Natural killer cell (primary cell): ENCODE results near the gene CDC45. TPM values are rescaled to one million over a fixed set of nuclear protein-coding genes. Genes with fewer than 3 reads are reported as not detected.
A peak's percentile ranks its signal among the peaks of the same experiment; 100 is the strongest.

Experiments used
- ATAC-seq, 3 donors: fragments of 150-1000 bp in 2 of 3; fragments of 200-7000 bp in 1 of 3; cut with Tn5 transposase; 1 replicate in 1 of 3; 2 replicates in 2 of 3; pipeline ENCODE4 v1.10.0; 2021; ENCODE audit warnings: mild to moderate bottlenecking in 2 of 3, moderate library complexity in 2 of 3
- DNase-seq, 2 donors: peaks; one replicate each; pipeline versions ENCODE4 v3.0.0 to v3.0.0-alpha.2; 2013 to 2021; ENCODE audit warnings: mixed read lengths in 1 of 2
- H3K27ac ChIP-seq: one replicate; pipeline ENCODE4 v1.5.1; 2013; ENCODE audit warnings: mild to moderate bottlenecking, low read length
- H3K27me3 ChIP-seq: one replicate; pipeline ENCODE4 v1.6.1; 2013; ENCODE audit warnings: low read length; ENCODE audit not compliant: control insufficient read depth, insufficient read depth
- H3K36me3 ChIP-seq: one replicate; pipeline ENCODE4 v1.6.1; 2013; ENCODE audit warnings: low read length; ENCODE audit not compliant: control insufficient read depth, insufficient read depth
- H3K4me1 ChIP-seq: one replicate; pipeline ENCODE4 v1.6.1; 2013; ENCODE audit warnings: low read length; ENCODE audit not compliant: control insufficient read depth, insufficient read depth
- H3K4me3 ChIP-seq: one replicate; pipeline ENCODE4 v1.5.1; 2013; ENCODE audit warnings: low read length
- H3K9me3 ChIP-seq: one replicate; pipeline ENCODE4 v1.6.1; 2013; ENCODE audit warnings: low read length; ENCODE audit not compliant: control insufficient read depth, insufficient read depth
- H3K27ac Mint-ChIP-seq, 2 donors: one replicate each; pipeline ENCODE4 v1.8.0; 2022; ENCODE audit warnings: mild to moderate bottlenecking in 2 of 2, mixed read lengths in 2 of 2, moderate library complexity in 1 of 2
- H3K27me3 Mint-ChIP-seq, 2 donors: one replicate each; pipeline ENCODE4 v1.8.0; 2022; ENCODE audit warnings: low read depth in 2 of 2, mixed read lengths in 2 of 2
- H3K36me3 Mint-ChIP-seq: one replicate; pipeline ENCODE4 v1.8.0; 2022; ENCODE audit warnings: mixed read lengths
- H3K4me1 Mint-ChIP-seq, 2 donors: one replicate each; pipeline ENCODE4 v1.8.0; 2022; ENCODE audit warnings: mixed read lengths in 2 of 2
- H3K4me3 Mint-ChIP-seq: one replicate; pipeline ENCODE4 v1.8.0; 2022; ENCODE audit warnings: mild to moderate bottlenecking, moderate library complexity, mixed read lengths
- H3K9me3 Mint-ChIP-seq, 2 donors: one replicate each; pipeline ENCODE4 v1.8.0; 2022; ENCODE audit warnings: mixed read lengths in 2 of 2
- WGBS: methylation state at CpG from one replicate; pipeline ENCODE4 v1.1.7; 2013; ENCODE audit warnings: missing lambda C conversion rate; ENCODE audit not compliant: insufficient coverage; 5-methylcytosine and 5-hydroxymethylcytosine counted together
- intact Hi-C: fragments of 100-400 bp; cut with micrococcal nuclease; formaldehyde crosslinking; loops from one replicate; pipeline ENCODE4 v1.14.2; 2022
- total RNA-seq, 4 donors: library from RNA; stranded (reverse); fragments of 120-200 nt in 1 of 4; gene quantifications; one replicate each; pipeline versions ENCODE4 v1.2.3 to v1.2.4, GENCODE V29; 2013 to 2022
- TF ChIP-seq, protein P1 (sequence below): fragments of 200-600 bp; IDR thresholded peaks from one replicate; pipeline ENCODE4 v1.8.0; 2022; ENCODE audit warnings: antibody characterized with exemption

CDC45 gene
- total RNA-seq, 3 donors from 2014 or later (not counting 1 experiment from before 2014, with no cell fraction given), result 1.6 to 4.8 (median 3.3) TPM

DNA sequence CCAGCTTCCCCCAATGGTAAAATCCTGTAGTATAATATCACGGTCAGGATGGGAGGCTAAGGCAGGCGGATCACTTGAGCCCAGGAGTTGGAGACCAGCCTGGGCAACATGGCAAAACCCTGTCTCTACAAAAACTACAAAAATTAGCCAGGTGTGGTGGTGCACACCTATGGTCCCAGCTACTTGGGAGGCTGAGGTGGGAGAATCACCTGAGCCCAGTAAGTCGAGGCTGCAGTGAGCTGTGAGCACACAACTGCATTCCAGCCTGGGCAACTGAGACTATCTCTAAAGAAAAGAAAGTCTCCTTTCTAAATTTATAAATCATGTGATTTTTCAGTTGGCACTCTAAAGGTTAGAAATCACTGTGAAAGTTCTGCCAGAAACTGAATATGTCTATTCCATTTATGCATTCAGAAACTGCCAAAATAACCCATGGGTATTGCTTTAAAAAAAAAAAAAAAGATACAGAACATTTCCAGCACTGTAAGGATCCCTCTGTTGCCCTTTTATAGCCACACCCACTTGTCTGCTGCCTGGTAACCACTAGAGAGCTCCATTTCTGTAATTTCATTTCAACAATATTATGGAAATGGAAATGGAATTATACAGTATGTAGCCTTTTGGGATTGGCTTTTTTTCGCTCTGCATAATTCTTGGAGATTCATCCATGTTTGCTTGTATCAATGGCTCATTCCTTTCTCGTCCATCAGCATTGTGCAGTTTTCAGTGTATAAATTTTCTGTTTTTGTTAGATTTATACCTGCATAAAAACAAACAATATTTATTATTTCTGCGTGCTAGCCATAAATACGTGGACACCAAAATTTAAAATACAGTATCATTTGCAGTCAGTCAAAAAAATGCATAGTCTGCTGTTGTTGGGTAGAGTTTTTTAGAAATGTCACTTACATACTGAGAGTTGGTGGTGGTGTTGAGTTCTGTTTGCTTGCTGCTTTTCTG, 9.4 kb downstream of the CDC45 start:
- 96% methylated on average over 6 of the region's 7 CpGs for WGBS
- Mint-ChIP-seq H3K27ac (no peak overlapping the region), H3K36me3 (no peaks in the 10 kb centered on the region), H3K4me3 (no peak overlapping the region), H3K9me3 (no peaks in the 10 kb centered on the region), H3K27me3 (no peaks in the 10 kb centered on the region), H3K4me1 (no peaks in the 10 kb centered on the region)
- ATAC-seq (no peak), DNase-seq (peak in 1 of 2 donors; percentile 31)
- no peak overlapping the region for H3K4me3 ChIP-seq
- TF ChIP-seq, protein P1, sequence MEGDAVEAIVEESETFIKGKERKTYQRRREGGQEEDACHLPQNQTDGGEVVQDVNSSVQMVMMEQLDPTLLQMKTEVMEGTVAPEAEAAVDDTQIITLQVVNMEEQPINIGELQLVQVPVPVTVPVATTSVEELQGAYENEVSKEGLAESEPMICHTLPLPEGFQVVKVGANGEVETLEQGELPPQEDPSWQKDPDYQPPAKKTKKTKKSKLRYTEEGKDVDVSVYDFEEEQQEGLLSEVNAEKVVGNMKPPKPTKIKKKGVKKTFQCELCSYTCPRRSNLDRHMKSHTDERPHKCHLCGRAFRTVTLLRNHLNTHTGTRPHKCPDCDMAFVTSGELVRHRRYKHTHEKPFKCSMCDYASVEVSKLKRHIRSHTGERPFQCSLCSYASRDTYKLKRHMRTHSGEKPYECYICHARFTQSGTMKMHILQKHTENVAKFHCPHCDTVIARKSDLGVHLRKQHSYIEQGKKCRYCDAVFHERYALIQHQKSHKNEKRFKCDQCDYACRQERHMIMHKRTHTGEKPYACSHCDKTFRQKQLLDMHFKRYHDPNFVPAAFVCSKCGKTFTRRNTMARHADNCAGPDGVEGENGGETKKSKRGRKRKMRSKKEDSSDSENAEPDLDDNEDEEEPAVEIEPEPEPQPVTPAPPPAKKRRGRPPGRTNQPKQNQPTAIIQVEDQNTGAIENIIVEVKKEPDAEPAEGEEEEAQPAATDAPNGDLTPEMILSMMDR, result no peak
- no peaks in the 10 kb centered on the region for H3K36me3 ChIP-seq
- no peaks in the 10 kb centered on the region for H3K9me3 ChIP-seq
- H3K4me1 ChIP-seq, result no peaks in the 10 kb centered on the region
- H3K27ac ChIP-seq, result no peak overlapping the region
- H3K27me3 ChIP-seq, result no peaks in the 10 kb centered on the region
- intact Hi-C loops, result no loop called here

DNA sequence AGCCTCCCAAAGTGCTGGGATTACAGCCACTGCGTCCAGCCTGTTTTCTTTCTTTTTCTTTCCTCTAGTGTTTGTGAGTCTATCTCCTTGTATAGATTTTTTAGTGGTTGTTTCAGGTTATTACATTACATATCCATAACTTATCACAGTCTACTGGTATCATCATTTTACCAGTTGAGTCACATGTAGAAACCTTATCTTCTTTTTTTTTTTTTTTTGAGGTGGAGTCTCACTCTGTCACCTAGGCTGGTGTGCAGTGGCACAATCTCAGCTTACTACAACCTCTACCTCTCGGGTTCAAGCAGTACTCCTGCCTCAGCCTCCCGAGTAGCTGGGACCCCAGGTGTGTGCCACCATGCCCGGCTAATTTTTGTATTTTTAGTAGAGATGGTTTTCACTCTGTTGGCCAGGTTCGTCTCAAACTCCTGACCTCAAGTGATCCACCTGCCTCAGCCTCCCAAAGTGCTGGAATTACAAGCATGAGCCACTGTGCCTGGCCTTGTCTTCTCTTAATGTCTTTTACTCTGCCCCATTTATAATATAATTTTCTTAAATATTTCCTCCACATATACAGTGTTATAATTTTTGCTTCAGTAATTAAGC, 11.0 kb downstream of the CDC45 start:
- no peaks in the 10 kb centered on the region for H3K27me3 ChIP-seq
- TF ChIP-seq, protein P1, result no peak
- ATAC-seq (no peak), DNase-seq (no peak)
- H3K9me3 ChIP-seq, result no peaks in the 10 kb centered on the region
- Mint-ChIP-seq H3K9me3 (no peaks in the 10 kb centered on the region), H3K4me3 (no peak overlapping the region), H3K27me3 (no peaks in the 10 kb centered on the region), H3K27ac (no peak overlapping the region), H3K4me1 (no peaks in the 10 kb centered on the region), H3K36me3 (no peaks in the 10 kb centered on the region)
- intact Hi-C loops, result no loop called here
- no peak overlapping the region for H3K4me3 ChIP-seq
- no peak overlapping the region for H3K27ac ChIP-seq
- H3K4me1 ChIP-seq, result no peaks in the 10 kb centered on the region
- H3K36me3 ChIP-seq, result no peaks in the 10 kb centered on the region
- WGBS, result 86% methylated on average over 2 of the region's 5 CpGs

DNA sequence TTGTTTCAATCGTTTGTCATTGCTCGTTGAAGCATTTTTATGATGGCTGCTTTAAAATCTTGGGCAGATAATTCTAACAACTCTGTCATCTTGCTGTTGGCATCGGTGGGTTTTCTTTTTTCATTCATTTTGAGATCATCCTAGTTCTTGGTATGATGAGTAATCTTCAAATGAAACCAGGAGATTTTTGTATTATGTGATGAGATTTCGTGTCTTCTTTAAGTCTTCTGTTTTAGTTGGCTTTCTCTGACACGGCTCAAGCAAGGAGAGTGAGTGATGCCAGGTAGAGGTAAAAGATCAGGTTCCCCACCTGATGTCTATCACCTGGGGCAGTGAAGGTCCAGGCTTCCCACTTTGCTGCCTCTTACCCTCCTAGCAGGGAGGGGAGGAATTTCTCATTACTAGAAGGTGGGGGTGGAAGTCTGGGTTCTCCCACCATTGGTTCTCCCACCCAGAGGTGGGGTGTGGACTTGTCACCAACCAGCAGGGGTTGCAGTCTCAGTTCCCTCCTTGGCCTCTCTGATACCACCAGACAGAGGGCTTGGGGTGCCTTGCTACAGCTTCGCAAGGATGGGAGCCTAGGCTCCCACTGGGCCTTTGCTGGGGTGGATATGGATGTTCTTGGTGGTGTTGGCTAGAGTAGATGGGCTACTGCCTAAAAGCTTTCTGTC, 12.9 kb downstream of the CDC45 start:
- TF ChIP-seq, protein P1, result no peak
- Histone ChIP-seq H3K36me3 (no peaks in the 10 kb centered on the region), H3K27me3 (no peaks in the 10 kb centered on the region), H3K4me3 (no peak overlapping the region), H3K9me3 (no peaks in the 10 kb centered on the region), H3K4me1 (no peaks in the 10 kb centered on the region), H3K27ac (no peak overlapping the region)
- WGBS, result 90% methylated on average over 6 of the region's 6 CpGs
- no peaks in the 10 kb centered on the region for H3K4me1 Mint-ChIP-seq
- H3K4me3 Mint-ChIP-seq, result no peak overlapping the region
- intact Hi-C loops, result no loop called here
- no peak for DNase-seq
- H3K27ac Mint-ChIP-seq, result no peak overlapping the region
- H3K9me3 Mint-ChIP-seq, result no peaks in the 10 kb centered on the region
- no peaks in the 10 kb centered on the region for H3K27me3 Mint-ChIP-seq
- H3K36me3 Mint-ChIP-seq, result no peaks in the 10 kb centered on the region
- no peak for ATAC-seq
